ENCODE data around the gene MAIP1. TPM values are rescaled to one million over a fixed set of nuclear protein-coding genes. Genes with fewer than 3 reads are reported as not detected.
A peak's percentile ranks its signal among the peaks of the same experiment; 100 is the strongest.

Gene MAIP1
- total RNA-seq, 1 experiment from 2014 or later: 29.3 TPM

GRCh38 chr2:199928226-199928625 lies 27.2 kb upstream of the MAIP1 start:
- Mint-ChIP-seq H3K27me3 (ENCODE audit: low read depth) (no peaks in the 10 kb centered on the region), H3K9me3 (no peaks in the 10 kb centered on the region), H3K27ac (peak overlapping the region; percentile 76), H3K4me1 (peaks cover 27% of the 10 kb centered on the region), H3K36me3 (peaks cover 41% of the 10 kb centered on the region), H3K4me3 (peak overlapping the region; percentile 26; the same call in 1 of the 2 replicates)
- DNase-seq (ENCODE audit: low spot score) (no peak), ATAC-seq (no peak)
- CTCF ChIA-PET: no interaction called here
- POLR2A ChIA-PET: no interaction called here
- TF ChIP-seq, protein P1, sequence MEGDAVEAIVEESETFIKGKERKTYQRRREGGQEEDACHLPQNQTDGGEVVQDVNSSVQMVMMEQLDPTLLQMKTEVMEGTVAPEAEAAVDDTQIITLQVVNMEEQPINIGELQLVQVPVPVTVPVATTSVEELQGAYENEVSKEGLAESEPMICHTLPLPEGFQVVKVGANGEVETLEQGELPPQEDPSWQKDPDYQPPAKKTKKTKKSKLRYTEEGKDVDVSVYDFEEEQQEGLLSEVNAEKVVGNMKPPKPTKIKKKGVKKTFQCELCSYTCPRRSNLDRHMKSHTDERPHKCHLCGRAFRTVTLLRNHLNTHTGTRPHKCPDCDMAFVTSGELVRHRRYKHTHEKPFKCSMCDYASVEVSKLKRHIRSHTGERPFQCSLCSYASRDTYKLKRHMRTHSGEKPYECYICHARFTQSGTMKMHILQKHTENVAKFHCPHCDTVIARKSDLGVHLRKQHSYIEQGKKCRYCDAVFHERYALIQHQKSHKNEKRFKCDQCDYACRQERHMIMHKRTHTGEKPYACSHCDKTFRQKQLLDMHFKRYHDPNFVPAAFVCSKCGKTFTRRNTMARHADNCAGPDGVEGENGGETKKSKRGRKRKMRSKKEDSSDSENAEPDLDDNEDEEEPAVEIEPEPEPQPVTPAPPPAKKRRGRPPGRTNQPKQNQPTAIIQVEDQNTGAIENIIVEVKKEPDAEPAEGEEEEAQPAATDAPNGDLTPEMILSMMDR (IDR thresholded peaks at IDR 0.05): no peak
- TF ChIP-seq ZNF219 (CRISPR knock-in tag; IDR thresholded peaks at IDR 0.05; ENCODE audit: borderline replicate concordance): no peak
- no peak for TF ChIP-seq GTF2I (CRISPR knock-in tag; conservative IDR thresholded peaks at IDR 0.05)
- TF ChIP-seq SP1 (CRISPR knock-in tag; conservative IDR thresholded peaks at IDR 0.05): no peak
- TF ChIP-seq ZNF317 (CRISPR knock-in tag; IDR thresholded peaks at IDR 0.05; ENCODE audit: borderline replicate concordance, low read depth): no peak
- no peak for TF ChIP-seq TCF7 (CRISPR knock-in tag; IDR thresholded peaks at IDR 0.05; ENCODE audit: low read depth)
- TF ChIP-seq NFE2L1 (CRISPR knock-in tag; IDR thresholded peaks at IDR 0.05): no peak
- TF ChIP-seq ZNF232 (CRISPR knock-in tag; IDR thresholded peaks at IDR 0.05): no peak
- no peak for TF ChIP-seq GABPB1 (CRISPR knock-in tag; IDR thresholded peaks at IDR 0.05)
- no peak for TF ChIP-seq GRHL2 (CRISPR knock-in tag; IDR thresholded peaks at IDR 0.05; ENCODE audit: insufficient replicate concordance, severe bottlenecking)
- TF ChIP-seq, protein P2, sequence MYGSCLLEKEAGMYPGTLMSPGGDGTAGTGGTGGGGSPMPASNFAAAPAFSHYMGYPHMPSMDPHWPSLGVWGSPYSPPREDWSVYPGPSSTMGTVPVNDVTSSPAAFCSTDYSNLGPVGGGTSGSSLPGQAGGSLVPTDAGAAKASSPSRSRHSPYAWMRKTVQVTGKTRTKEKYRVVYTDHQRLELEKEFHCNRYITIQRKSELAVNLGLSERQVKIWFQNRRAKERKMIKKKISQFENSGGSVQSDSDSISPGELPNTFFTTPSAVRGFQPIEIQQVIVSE (CRISPR knock-in tag; IDR thresholded peaks at IDR 0.05; ENCODE audit: borderline replicate concordance): no peak
- TF ChIP-seq ZNF425 (CRISPR knock-in tag; conservative IDR thresholded peaks at IDR 0.05): no peak
- no peak for TF ChIP-seq ESRRA (CRISPR knock-in tag; IDR thresholded peaks at IDR 0.05; ENCODE audit: borderline replicate concordance)
- no peak for TF ChIP-seq EMX1 (CRISPR knock-in tag; IDR thresholded peaks at IDR 0.05)
- TF ChIP-seq, protein P3, sequence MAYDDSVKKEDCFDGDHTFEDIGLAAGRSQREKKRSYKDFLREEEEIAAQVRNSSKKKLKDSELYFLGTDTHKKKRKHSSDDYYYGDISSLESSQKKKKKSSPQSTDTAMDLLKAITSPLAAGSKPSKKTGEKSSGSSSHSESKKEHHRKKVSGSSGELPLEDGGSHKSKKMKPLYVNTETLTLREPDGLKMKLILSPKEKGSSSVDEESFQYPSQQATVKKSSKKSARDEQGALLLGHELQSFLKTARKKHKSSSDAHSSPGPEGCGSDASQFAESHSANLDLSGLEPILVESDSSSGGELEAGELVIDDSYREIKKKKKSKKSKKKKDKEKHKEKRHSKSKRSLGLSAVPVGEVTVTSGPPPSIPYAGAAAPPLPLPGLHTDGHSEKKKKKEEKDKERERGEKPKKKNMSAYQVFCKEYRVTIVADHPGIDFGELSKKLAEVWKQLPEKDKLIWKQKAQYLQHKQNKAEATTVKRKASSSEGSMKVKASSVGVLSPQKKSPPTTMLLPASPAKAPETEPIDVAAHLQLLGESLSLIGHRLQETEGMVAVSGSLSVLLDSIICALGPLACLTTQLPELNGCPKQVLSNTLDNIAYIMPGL (CRISPR knock-in tag; IDR thresholded peaks at IDR 0.05): no peak
- no peak for TF ChIP-seq OVOL2 (CRISPR knock-in tag; IDR thresholded peaks at IDR 0.05; ENCODE audit: borderline replicate concordance)
- TF ChIP-seq RELA (CRISPR knock-in tag; IDR thresholded peaks at IDR 0.05; ENCODE audit: borderline replicate concordance): no peak
- no peak for TF ChIP-seq ZNF512 (CRISPR knock-in tag; IDR thresholded peaks at IDR 0.05; ENCODE audit: borderline replicate concordance)
- no peak for TF ChIP-seq IRF2 (CRISPR knock-in tag; IDR thresholded peaks at IDR 0.05; ENCODE audit: borderline replicate concordance, low read depth)

All from WTC11 (cell line).